ENCODE results near the gene TMEM144. TPM values are rescaled to one million over a fixed set of nuclear protein-coding genes. Genes with fewer than 3 reads are reported as not detected.
"Not testable (repeated sequence)": the region's sequence is repeated elsewhere in the genome, so short reads cannot be mapped to it uniquely, and the experiment has no call there.

TMEM144 gene
- total and polyA plus RNA-seq, 4 experiments from 2014 or later: 0.61 TPM; not detected in 3

GRCh38 chr4:158217763-158218162 is 7.5 kb downstream of the TMEM144 start:
- Mint-ChIP-seq H3K4me3 (no peak overlapping the region), H3K4me1 (peaks cover 0 to 2% (median 0%) of the 10 kb centered on the region in 4 donors), H3K36me3 (no peaks in the 10 kb centered on the region), H3K27me3 (peaks cover 3 to 6% of the 10 kb centered on the region in 2 donors), H3K9me3 (peaks cover 0 to 2% (median 0%) of the 10 kb centered on the region in 8 donors), H3K27ac (no peak overlapping the region)
- Histone ChIP-seq H3K27me3 (ENCODE audit: insufficient read depth, low read length) (no peaks in the 10 kb centered on the region), H3K9me3 (ENCODE audit: control insufficient read depth in 1 of 2, low read length in 2 of 2) (no peaks in the 10 kb centered on the region), H3K36me3 (ENCODE audit: insufficient read depth, low read length) (no peaks in the 10 kb centered on the region), H3K4me3 (ENCODE audit: low read length in 2 of 2) (no peak overlapping the region), H3K27ac (ENCODE audit: low read depth, low read length) (no peak overlapping the region), H3K4me1 (ENCODE audit: insufficient read depth, low read length) (no peaks in the 10 kb centered on the region)
- ChIA-PET POLR2A (ENCODE audit: partially characterized antibody) (no interaction called here), CTCF (ENCODE audit: partially characterized antibody) (no interaction called here)
- intact Hi-C loops (cut with micrococcal nuclease): no loop called here
- no peak for DNase-seq

GRCh38 chr4:158219623-158220022 is 9.3 kb downstream of the TMEM144 start:
- no peaks in the 10 kb centered on the region for H3K36me3 Mint-ChIP-seq
- DNase-seq: no peak
- H3K9me3 Mint-ChIP-seq: peaks cover 0 to 4% (median 0%) of the 10 kb centered on the region in 8 donors
- no peaks in the 10 kb centered on the region for H3K27me3 ChIP-seq (ENCODE audit: insufficient read depth, low read length)
- no peak overlapping the region for H3K4me3 ChIP-seq (ENCODE audit: low read length in 2 of 2)
- H3K4me3 Mint-ChIP-seq: no peak overlapping the region
- no peaks in the 10 kb centered on the region for H3K36me3 ChIP-seq (ENCODE audit: insufficient read depth, low read length)
- POLR2A ChIA-PET (ENCODE audit: partially characterized antibody): no interaction called here
- CTCF ChIA-PET (ENCODE audit: partially characterized antibody): no interaction called here
- intact Hi-C loops (cut with micrococcal nuclease): no loop called here
- no peak overlapping the region for H3K27ac ChIP-seq (ENCODE audit: low read depth, low read length)
- no peak overlapping the region for H3K27ac Mint-ChIP-seq
- no peaks in the 10 kb centered on the region for H3K9me3 ChIP-seq (ENCODE audit: control insufficient read depth in 1 of 2, low read length in 2 of 2)
- peaks cover 0 to 2% (median 0%) of the 10 kb centered on the region in 4 donors for H3K4me1 Mint-ChIP-seq
- H3K27me3 Mint-ChIP-seq: peaks cover 0 to 6% of the 10 kb centered on the region in 2 donors
- H3K4me1 ChIP-seq (ENCODE audit: insufficient read depth, low read length): no peaks in the 10 kb centered on the region

GRCh38 chr4:158224318-158224717 is 14.0 kb downstream of the TMEM144 start:
- H3K36me3 ChIP-seq (ENCODE audit: insufficient read depth, low read length); H3K27ac ChIP-seq (ENCODE audit: low read depth, low read length); H3K27ac Mint-ChIP-seq; H3K9me3 Mint-ChIP-seq; H3K4me1 Mint-ChIP-seq; H3K4me3 Mint-ChIP-seq; intact Hi-C loops (cut with micrococcal nuclease); POLR2A ChIA-PET (ENCODE audit: partially characterized antibody); CTCF ChIA-PET (ENCODE audit: partially characterized antibody); DNase-seq; H3K27me3 Mint-ChIP-seq; H3K4me1 ChIP-seq (ENCODE audit: insufficient read depth, low read length); H3K27me3 ChIP-seq (ENCODE audit: insufficient read depth, low read length); H3K36me3 Mint-ChIP-seq; H3K4me3 ChIP-seq (ENCODE audit: low read length in 2 of 2); H3K9me3 ChIP-seq (ENCODE audit: control insufficient read depth in 1 of 2, low read length in 2 of 2): not testable (repeated sequence)

- H3K9me3 Mint-ChIP-seq; H3K4me3 ChIP-seq (ENCODE audit: low read length in 2 of 2); H3K27me3 ChIP-seq (ENCODE audit: insufficient read depth, low read length); H3K36me3 Mint-ChIP-seq; H3K9me3 ChIP-seq (ENCODE audit: control insufficient read depth in 1 of 2, low read length in 2 of 2); intact Hi-C loops (cut with micrococcal nuclease); H3K27ac Mint-ChIP-seq; CTCF ChIA-PET (ENCODE audit: partially characterized antibody); H3K4me1 ChIP-seq (ENCODE audit: insufficient read depth, low read length); POLR2A ChIA-PET (ENCODE audit: partially characterized antibody); H3K27me3 Mint-ChIP-seq; H3K27ac ChIP-seq (ENCODE audit: low read depth, low read length); DNase-seq; H3K4me3 Mint-ChIP-seq; H3K36me3 ChIP-seq (ENCODE audit: insufficient read depth, low read length); H3K4me1 Mint-ChIP-seq: not testable (repeated sequence)
Measured at GRCh38 chr4:158224999-158225398, 14.7 kb downstream of the TMEM144 start.

DNA sequence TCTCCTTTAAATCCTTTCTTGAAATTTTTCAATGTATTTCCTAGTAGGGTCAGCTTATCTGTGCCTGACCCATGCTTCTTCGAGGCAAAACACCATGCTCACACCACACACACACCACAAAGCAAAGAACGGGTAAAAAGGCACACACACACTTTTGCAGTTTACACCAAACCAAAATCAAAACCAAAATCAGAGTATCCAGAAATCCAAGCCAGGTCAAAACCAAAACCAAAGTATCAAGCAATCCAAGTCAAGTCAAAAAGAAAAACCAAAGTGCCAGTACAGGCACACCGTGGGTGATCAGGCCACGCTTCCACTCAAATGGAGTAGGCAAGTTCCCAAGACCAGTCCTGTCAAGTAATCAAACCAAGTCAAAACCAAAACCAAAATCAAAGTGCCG is 17.6 kb downstream of the TMEM144 start:
- H3K9me3 ChIP-seq (ENCODE audit: control insufficient read depth in 1 of 2, low read length in 2 of 2); H3K4me3 ChIP-seq (ENCODE audit: low read length in 2 of 2); POLR2A ChIA-PET (ENCODE audit: partially characterized antibody); DNase-seq; CTCF ChIA-PET (ENCODE audit: partially characterized antibody); H3K9me3 Mint-ChIP-seq; H3K36me3 Mint-ChIP-seq; H3K4me3 Mint-ChIP-seq; intact Hi-C loops (cut with micrococcal nuclease); H3K27me3 Mint-ChIP-seq; H3K27ac ChIP-seq (ENCODE audit: low read depth, low read length); H3K4me1 ChIP-seq (ENCODE audit: insufficient read depth, low read length); H3K27me3 ChIP-seq (ENCODE audit: insufficient read depth, low read length); H3K36me3 ChIP-seq (ENCODE audit: insufficient read depth, low read length); H3K4me1 Mint-ChIP-seq; H3K27ac Mint-ChIP-seq: not testable (repeated sequence)

DNA sequence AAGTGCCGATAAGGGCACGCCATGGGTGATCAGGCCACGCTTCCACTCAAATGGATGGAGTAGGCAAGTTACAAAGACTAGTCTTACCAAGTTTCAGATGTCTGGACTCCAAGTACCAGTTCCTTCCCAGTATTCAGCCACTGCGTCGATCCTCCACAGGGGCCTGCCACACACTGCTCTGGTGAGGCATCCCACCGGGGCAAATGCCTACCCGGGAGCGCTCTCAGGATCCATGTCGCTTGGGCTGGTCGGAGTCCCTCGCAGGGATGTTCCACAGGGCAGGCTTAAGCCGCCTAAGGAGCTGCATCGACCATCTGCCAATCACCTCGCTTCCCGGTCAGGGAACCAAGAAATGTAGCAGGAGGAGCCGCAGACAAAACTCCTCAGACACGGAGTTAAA is 18.1 kb downstream of the TMEM144 start:
- DNase-seq; H3K36me3 Mint-ChIP-seq; CTCF ChIA-PET (ENCODE audit: partially characterized antibody); intact Hi-C loops (cut with micrococcal nuclease); H3K9me3 Mint-ChIP-seq; H3K4me1 Mint-ChIP-seq; H3K27me3 Mint-ChIP-seq; H3K4me3 Mint-ChIP-seq; H3K4me1 ChIP-seq (ENCODE audit: insufficient read depth, low read length); H3K9me3 ChIP-seq (ENCODE audit: control insufficient read depth in 1 of 2, low read length in 2 of 2); POLR2A ChIA-PET (ENCODE audit: partially characterized antibody); H3K36me3 ChIP-seq (ENCODE audit: insufficient read depth, low read length); H3K27ac Mint-ChIP-seq; H3K27me3 ChIP-seq (ENCODE audit: insufficient read depth, low read length); H3K27ac ChIP-seq (ENCODE audit: low read depth, low read length); H3K4me3 ChIP-seq (ENCODE audit: low read length in 2 of 2): not testable (repeated sequence)

DNA sequence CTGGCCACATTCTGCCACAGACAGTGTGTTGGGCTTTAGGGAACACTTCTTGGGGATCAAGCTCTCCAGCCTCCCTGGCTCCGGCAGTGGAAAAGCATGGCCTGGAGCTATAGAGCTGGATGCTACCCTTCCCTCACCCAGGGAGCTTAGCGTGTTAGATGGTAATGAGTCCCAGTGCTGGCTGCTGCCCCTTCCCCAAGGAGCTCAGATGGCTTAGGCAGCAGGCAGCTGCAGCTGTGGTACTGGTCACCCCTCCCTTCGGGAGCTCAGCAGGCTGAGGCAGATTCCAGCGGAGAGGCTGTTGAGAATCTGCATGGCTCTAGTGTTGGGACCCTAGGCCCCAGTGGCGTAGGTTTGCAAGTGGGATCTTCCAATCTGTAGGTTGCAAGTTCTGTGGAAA is 19.5 kb downstream of the TMEM144 start:
- H3K27ac Mint-ChIP-seq: no peak overlapping the region
- peaks cover 0 to 1% (median 0%) of the 10 kb centered on the region in 4 donors for H3K4me1 Mint-ChIP-seq
- intact Hi-C loops (cut with micrococcal nuclease): no loop called here
- DNase-seq: no peak
- POLR2A ChIA-PET (ENCODE audit: partially characterized antibody): no interaction called here
- no peaks in the 10 kb centered on the region for H3K36me3 Mint-ChIP-seq
- H3K4me1 ChIP-seq (ENCODE audit: insufficient read depth, low read length): no peaks in the 10 kb centered on the region
- H3K27ac ChIP-seq (ENCODE audit: low read depth, low read length): no peak overlapping the region
- H3K4me3 ChIP-seq (ENCODE audit: low read length in 2 of 2): no peak overlapping the region
- peaks cover 0 to 2% of the 10 kb centered on the region in 2 donors for H3K27me3 Mint-ChIP-seq
- H3K27me3 ChIP-seq (ENCODE audit: insufficient read depth, low read length): no peaks in the 10 kb centered on the region
- CTCF ChIA-PET (ENCODE audit: partially characterized antibody): no interaction called here
- no peak overlapping the region for H3K4me3 Mint-ChIP-seq
- H3K36me3 ChIP-seq (ENCODE audit: insufficient read depth, low read length): no peaks in the 10 kb centered on the region
- H3K9me3 Mint-ChIP-seq: peaks cover 0 to 2% (median 0%) of the 10 kb centered on the region in 8 donors
- H3K9me3 ChIP-seq (ENCODE audit: control insufficient read depth in 1 of 2, low read length in 2 of 2): no peaks in the 10 kb centered on the region

DNA sequence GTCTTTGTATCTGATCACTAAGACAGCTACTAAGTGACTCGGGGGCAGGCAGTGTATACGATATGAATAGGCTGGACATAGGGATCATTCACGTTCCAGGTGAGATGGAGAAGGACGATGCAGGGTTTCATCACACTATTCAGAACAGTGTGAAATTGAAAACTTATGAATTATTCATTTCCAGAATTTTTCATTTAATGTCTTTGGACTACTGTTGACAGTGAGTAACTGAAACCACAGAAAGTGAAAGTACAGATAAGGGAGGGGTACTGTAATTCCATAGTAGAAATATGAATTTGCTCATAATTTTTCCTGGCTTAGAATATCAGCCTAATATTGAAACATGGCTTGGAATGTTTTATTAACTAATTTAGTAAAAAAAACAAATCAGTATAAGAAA is 24.4 kb downstream of the TMEM144 start:
- Mint-ChIP-seq H3K4me3 (no peak overlapping the region), H3K9me3 (peaks cover 0 to 2% (median 0%) of the 10 kb centered on the region in 8 donors), H3K27me3 (no peaks in the 10 kb centered on the region), H3K27ac (no peak overlapping the region), H3K36me3 (no peaks in the 10 kb centered on the region), H3K4me1 (peaks cover 0 to 1% (median 0%) of the 10 kb centered on the region in 4 donors)
- CTCF ChIA-PET (ENCODE audit: partially characterized antibody): no interaction called here
- POLR2A ChIA-PET (ENCODE audit: partially characterized antibody): no interaction called here
- H3K27me3 ChIP-seq (ENCODE audit: insufficient read depth, low read length): no peaks in the 10 kb centered on the region
- no peaks in the 10 kb centered on the region for H3K36me3 ChIP-seq (ENCODE audit: insufficient read depth, low read length)
- no peaks in the 10 kb centered on the region for H3K4me1 ChIP-seq (ENCODE audit: insufficient read depth, low read length)
- no peaks in the 10 kb centered on the region for H3K9me3 ChIP-seq (ENCODE audit: control insufficient read depth in 1 of 2, low read length in 2 of 2)
- no peak overlapping the region for H3K27ac ChIP-seq (ENCODE audit: low read depth, low read length)
- intact Hi-C loops (cut with micrococcal nuclease): no loop called here
- H3K4me3 ChIP-seq (ENCODE audit: low read length in 2 of 2): no peak overlapping the region
- no peak for DNase-seq

Measured in CD4-positive, alpha-beta memory T cell (primary cell).